ENCODE results near the gene SLC6A11.

Gene SLC6A11

GRCh38 chr3:10981031-10981430 is 165.0 kb downstream of the SLC6A11 start:
- no peak for DNase-seq (ENCODE audit: low spot score)

GRCh38 chr3:10981961-10982360 is 165.9 kb downstream of the SLC6A11 start:
- no peak for DNase-seq (ENCODE audit: low spot score)

- no peak for DNase-seq (ENCODE audit: low spot score)
Measured at GRCh38 chr3:10982782-10983181, 166.8 kb downstream of the SLC6A11 start.

- DNase-seq (ENCODE audit: low spot score), result peak; percentile 74
Measured at GRCh38 chr3:10983219-10983916, 167.3 kb downstream of the SLC6A11 start.

- DNase-seq (ENCODE audit: low spot score), result no peak
Measured at GRCh38 chr3:10984371-10984896, 168.4 kb downstream of the SLC6A11 start.

- DNase-seq (ENCODE audit: low spot score), result no peak
Measured at GRCh38 chr3:10985181-10985580, 169.2 kb downstream of the SLC6A11 start.

- DNase-seq (ENCODE audit: low spot score), result no peak
Measured at GRCh38 chr3:10986592-10986991, 170.6 kb downstream of the SLC6A11 start.

GRCh38 chr3:10988001-10988665 is 172.1 kb downstream of the SLC6A11 start:
- DNase-seq (ENCODE audit: low spot score), result no peak

GRCh38 chr3:10988991-10989484 is 173.0 kb downstream of the SLC6A11 start:
- no peak for DNase-seq (ENCODE audit: low spot score)
